Uterus (tissue), 2 donors: Measurements from ENCODE around the gene ADCY9.

Source experiments
- CTCF ChIP-seq, 4 experiments: fragments of 200-600 bp in 2 of 4; fragments of 450-650 bp in 2 of 4; sonication (generic) in 2 of 4; IDR thresholded peaks; one replicate each; pipeline ENCODE4 v1.5.1; 2016 to 2019; ENCODE audit warnings: antibody characterized with exemption in 4 of 4, mild to moderate bottlenecking in 2 of 4, moderate library complexity in 1 of 4
- POLR2A ChIP-seq, 2 donors: fragments of 450-650 bp; IDR thresholded peaks; one replicate each; pipeline ENCODE4 v1.6.1; 2016; ENCODE audit warnings: antibody characterized with exemption in 2 of 2, mild to moderate bottlenecking in 1 of 2, moderate library complexity in 1 of 2

GRCh38 chr16:4110065-4110464, 6.2 kb downstream of the ADCY9 start:
- TF ChIP-seq POLR2A (IDR thresholded peaks at IDR 0.05) = no peak
- TF ChIP-seq CTCF (IDR thresholded peaks at IDR 0.05) = no peak
